Spleen (tissue), 11 donors: ENCODE results near the gene COPB1. TPM values are rescaled to one million over a fixed set of nuclear protein-coding genes. Genes with fewer than 3 reads are reported as not detected.

Experiments used
- DNase-seq: peaks from one replicate; pipeline ENCODE4 v3.0.0-alpha.2; 2020
- H3K27ac ChIP-seq, 8 donors: fragments of 200-600 bp; sonication (generic) in 7 of 8; 1 replicate in 4 of 8; 2 replicates in 4 of 8; pipeline versions ENCODE4 v1.5.0 to v1.8.0; 2016 to 2021; ENCODE audit warnings: inconsistent platforms in 4 of 8, mild to moderate bottlenecking in 4 of 8, moderate library complexity in 1 of 8
- H3K27me3 ChIP-seq, 7 donors: fragments of 200-600 bp; sonication (generic) in 6 of 7; replicated peaks in 1 of 7; 1 replicate in 4 of 7; 2 replicates in 3 of 7; pipeline versions ENCODE4 v1.5.0 to v1.8.0; 2016 to 2021; ENCODE audit warnings: inconsistent platforms in 3 of 7, mild to moderate bottlenecking in 1 of 7
- H3K36me3 ChIP-seq, 6 donors: fragments of 200-600 bp; sonication (generic) in 5 of 6; 1 replicate in 4 of 6; 2 replicates in 2 of 6; pipeline versions ENCODE4 v1.5.0 to v1.8.0; 2016 to 2021; ENCODE audit warnings: inconsistent platforms in 2 of 6
- H3K4me1 ChIP-seq, 6 donors: fragments of 200-600 bp; sonication (generic) in 5 of 6; 1 replicate in 3 of 6; 2 replicates in 3 of 6; pipeline versions ENCODE4 v1.5.0 to v1.8.0; 2016 to 2021; ENCODE audit warnings: inconsistent platforms in 3 of 6
- H3K4me3 ChIP-seq, 8 donors: fragments of 200-600 bp; sonication (generic) in 7 of 8; 1 replicate in 4 of 8; 2 replicates in 4 of 8; pipeline versions ENCODE4 v1.5.0 to v1.8.0; 2016 to 2021; ENCODE audit warnings: inconsistent platforms in 4 of 8, mild to moderate bottlenecking in 4 of 8, moderate library complexity in 2 of 8
- H3K9me3 ChIP-seq, 8 donors: fragments of 200-600 bp; sonication (generic) in 7 of 8; 1 replicate in 4 of 8; 2 replicates in 4 of 8; pipeline versions ENCODE4 v1.5.0 to v1.8.0; 2016 to 2021; ENCODE audit warnings: inconsistent platforms in 4 of 8
- POLR2A ChIP-seq, 3 donors: fragments of 450-650 bp; IDR thresholded peaks; one replicate each; pipeline ENCODE4 v1.5.1; 2017; ENCODE audit warnings: antibody characterized with exemption in 3 of 3, mild to moderate bottlenecking in 1 of 3
- POLR2AphosphoS5 ChIP-seq, 3 donors: sonication (generic); formaldehyde crosslinking; IDR thresholded peaks; one replicate each; pipeline ENCODE4 v1.5.1; 2017; ENCODE audit warnings: antibody characterized with exemption in 3 of 3
- WGBS, 5 donors: extraction: QIAGEN DNeasy Blood & Tissue Kit in 3 of 5; methylation state at CpG; one replicate each; pipeline versions ENCODE4 v1.1.5 to v1.1.7; 2013 to 2018; 5-methylcytosine and 5-hydroxymethylcytosine counted together
- intact Hi-C: fragments of 100-400 bp; cut with DNase I; formaldehyde crosslinking; loops from one replicate; pipeline ENCODE4 v1.15.0; 2023; ENCODE audit warnings: low total_unique reads
- polyA plus RNA-seq, 3 donors: library from polyadenylated mRNA; stranded (reverse); fragments of 200-250 nt; gene quantifications; one replicate each; pipeline ENCODE4 v1.2.1, GENCODE V29; 2013
- small RNA-seq, 4 donors: library from RNA; depleted of rRNA; stranded (forward); fragments of <200 nt; gene quantifications; one replicate each; pipeline ENCODE3, GENCODE V24; 2016
- total RNA-seq, 7 donors: library from RNA; depleted of rRNA in 3 of 7; stranded (reverse); fragments of >200 nt in 3 of 7; fragmentation: NEBNext Ultra II Directional in 4 of 7; extraction: Animal tissue kit (Norgen Biotek cat#: 25700) in 4 of 7; gene quantifications; one replicate each; pipeline versions ENCODE4 v1.1.0 to v1.2.1, GENCODE V29; 2016 to 2021
- TF ChIP-seq, protein P1 (sequence below), 11 experiments: fragments of 200-600 bp in 7 of 11; fragments of 450-650 bp in 4 of 11; sonication (generic) in 4 of 11; IDR thresholded peaks in 8 of 11; conservative IDR thresholded peaks in 3 of 11; 1 replicate in 7 of 11; 2 replicates in 4 of 11; pipeline versions ENCODE4 v1.4.0 to v1.8.0; 2016 to 2021; ENCODE audit warnings: antibody characterized with exemption in 11 of 11, inconsistent platforms in 4 of 11, mild to moderate bottlenecking in 1 of 11
- donor health status: healthy with polysubstance abuse.
- donor health status: DM: no; HTN: no; CAD: no; lungs with moderate emphysema.
- donor health status: DM: no; HTN: no; CAD: no.
- donor health status: Bipolar disorder and iron deficiency.
- donor health status: healthy.
- donor health status: DM: no; HTN: no; CAD: no.
- donor health status: DM: yes; HTN: yes; CAD: no.

COPB1 gene
- total and polyA plus RNA-seq, 10 donors: 43.6 to 122 (median 80.8) TPM

DNA sequence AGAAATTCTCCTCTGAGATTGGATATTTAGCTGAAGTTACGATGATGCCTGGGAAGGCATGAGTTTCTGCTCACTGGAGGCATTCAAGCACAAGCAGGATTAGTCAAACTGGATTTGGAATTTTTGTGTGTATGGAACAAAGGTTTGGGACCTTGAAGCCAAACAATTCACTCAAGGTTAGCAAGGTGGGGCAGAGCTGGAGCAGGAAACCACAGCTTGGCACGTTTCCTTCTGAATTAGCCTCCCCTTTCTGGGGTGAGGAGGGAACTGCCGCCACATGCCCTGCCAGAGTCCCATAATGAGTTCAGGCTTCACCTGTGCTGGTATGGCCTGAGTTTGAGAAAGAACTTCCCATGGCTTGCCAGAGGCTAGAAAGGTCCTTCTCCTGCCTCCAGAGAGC is 89.7 kb downstream of the COPB1 start:
- Histone ChIP-seq H3K4me1 (peaks cover 0 to 27% (median 5%) of the 10 kb centered on the region in 6 donors), H3K27ac (peak overlapping the region in 1 of 8 donors; percentile 5), H3K9me3 (no peaks in the 10 kb centered on the region), H3K27me3 (no peaks in the 10 kb centered on the region), H3K36me3 (no peaks in the 10 kb centered on the region), H3K4me3 (no peak overlapping the region)
- WGBS, 5 donors: 29 to 66% (median 33%) methylated on average over 3 of the region's 3 CpGs
- intact Hi-C loops: no loop called here
- no peak for DNase-seq
- TF ChIP-seq, protein P1, sequence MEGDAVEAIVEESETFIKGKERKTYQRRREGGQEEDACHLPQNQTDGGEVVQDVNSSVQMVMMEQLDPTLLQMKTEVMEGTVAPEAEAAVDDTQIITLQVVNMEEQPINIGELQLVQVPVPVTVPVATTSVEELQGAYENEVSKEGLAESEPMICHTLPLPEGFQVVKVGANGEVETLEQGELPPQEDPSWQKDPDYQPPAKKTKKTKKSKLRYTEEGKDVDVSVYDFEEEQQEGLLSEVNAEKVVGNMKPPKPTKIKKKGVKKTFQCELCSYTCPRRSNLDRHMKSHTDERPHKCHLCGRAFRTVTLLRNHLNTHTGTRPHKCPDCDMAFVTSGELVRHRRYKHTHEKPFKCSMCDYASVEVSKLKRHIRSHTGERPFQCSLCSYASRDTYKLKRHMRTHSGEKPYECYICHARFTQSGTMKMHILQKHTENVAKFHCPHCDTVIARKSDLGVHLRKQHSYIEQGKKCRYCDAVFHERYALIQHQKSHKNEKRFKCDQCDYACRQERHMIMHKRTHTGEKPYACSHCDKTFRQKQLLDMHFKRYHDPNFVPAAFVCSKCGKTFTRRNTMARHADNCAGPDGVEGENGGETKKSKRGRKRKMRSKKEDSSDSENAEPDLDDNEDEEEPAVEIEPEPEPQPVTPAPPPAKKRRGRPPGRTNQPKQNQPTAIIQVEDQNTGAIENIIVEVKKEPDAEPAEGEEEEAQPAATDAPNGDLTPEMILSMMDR (IDR thresholded peaks at IDR 0.05 in 8 of 11, conservative IDR thresholded peaks at IDR 0.05 in 3 of 11): no peak
- TF ChIP-seq POLR2A (IDR thresholded peaks at IDR 0.05): no peak

DNA sequence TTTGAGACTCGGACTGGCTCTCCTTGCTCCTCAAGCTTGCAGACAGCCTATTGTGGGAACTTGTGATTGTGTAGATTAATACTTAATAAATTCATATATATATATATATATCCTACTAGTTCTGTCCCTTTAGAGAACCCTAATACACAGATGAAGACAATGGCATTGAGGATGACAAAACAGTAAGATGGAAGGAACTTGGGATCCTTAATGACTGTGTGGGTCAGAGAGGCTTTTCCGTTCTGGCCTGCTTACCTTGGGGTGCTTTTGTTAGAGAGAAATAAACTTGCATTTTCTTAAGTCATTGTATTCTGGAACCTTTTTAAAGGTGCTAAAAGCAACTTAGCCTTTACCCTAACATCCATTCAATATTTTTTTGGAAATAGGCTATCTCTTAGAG is 91.0 kb downstream of the COPB1 start:
- Histone ChIP-seq H3K9me3 (no peaks in the 10 kb centered on the region), H3K4me1 (peaks cover 0 to 16% (median 0%) of the 10 kb centered on the region in 6 donors), H3K27me3 (no peaks in the 10 kb centered on the region), H3K4me3 (no peak overlapping the region), H3K27ac (no peak overlapping the region), H3K36me3 (no peaks in the 10 kb centered on the region)
- WGBS, 5 donors: 93 to 100% (median 94%) methylated on average over 2 of the region's 2 CpGs
- DNase-seq: no peak
- TF ChIP-seq POLR2AphosphoS5 (IDR thresholded peaks at IDR 0.05) (no peak), POLR2A (IDR thresholded peaks at IDR 0.05) (no peak)
- TF ChIP-seq, protein P1 (IDR thresholded peaks at IDR 0.05 in 8 of 11, conservative IDR thresholded peaks at IDR 0.05 in 3 of 11): no peak
- intact Hi-C loops: no loop called here

Small RNAs within 50 kb of the gene (small RNA-seq; reads per million reads assigned to genes)
- gene RNU7-49P: 0 reads per million in 4 donors

Other genes with a start within 250 kb of the COPB1 start
- 10 to 100 TPM; 28.8 to 45.8 (median 42.0) TPM for gene RRAS2, start 140.6 kb downstream of the COPB1 start, total RNA-seq
- gene RRAS2, start 140.6 kb downstream of the COPB1 start, polyA plus RNA-seq: 10 to 100 TPM; 23.7 to 31.2 (median 27.9) TPM
- gene PSMA1, start 20.6 kb upstream of the COPB1 start, total RNA-seq: 100 to 1,000 TPM; 103 to 161 (median 131) TPM
- 100 to 1,000 TPM; 145 to 188 (median 179) TPM for gene PSMA1, start 20.6 kb upstream of the COPB1 start, polyA plus RNA-seq
- gene PDE3B, start 144.0 kb upstream of the COPB1 start, total RNA-seq: 10 to 100 TPM; 19.8 to 78.7 (median 40.0) TPM
- 1 to 10 TPM; 1.7 to 4.0 (median 2.5) TPM for gene PDE3B, start 144.0 kb upstream of the COPB1 start, polyA plus RNA-seq